Hippocampal formation (tissue), 2 donors: ENCODE results near the gene LDHA.
"Not testable (repeated sequence)": the region's sequence is repeated elsewhere in the genome, so short reads cannot be mapped to it uniquely, and the experiment has no call there.

ENCODE experiments used
- DNase-seq, 2 donors: peaks; one replicate each; lab custom pipeline; 2025; lab: John Stamatoyannopoulos, UW

Gene LDHA

DNA sequence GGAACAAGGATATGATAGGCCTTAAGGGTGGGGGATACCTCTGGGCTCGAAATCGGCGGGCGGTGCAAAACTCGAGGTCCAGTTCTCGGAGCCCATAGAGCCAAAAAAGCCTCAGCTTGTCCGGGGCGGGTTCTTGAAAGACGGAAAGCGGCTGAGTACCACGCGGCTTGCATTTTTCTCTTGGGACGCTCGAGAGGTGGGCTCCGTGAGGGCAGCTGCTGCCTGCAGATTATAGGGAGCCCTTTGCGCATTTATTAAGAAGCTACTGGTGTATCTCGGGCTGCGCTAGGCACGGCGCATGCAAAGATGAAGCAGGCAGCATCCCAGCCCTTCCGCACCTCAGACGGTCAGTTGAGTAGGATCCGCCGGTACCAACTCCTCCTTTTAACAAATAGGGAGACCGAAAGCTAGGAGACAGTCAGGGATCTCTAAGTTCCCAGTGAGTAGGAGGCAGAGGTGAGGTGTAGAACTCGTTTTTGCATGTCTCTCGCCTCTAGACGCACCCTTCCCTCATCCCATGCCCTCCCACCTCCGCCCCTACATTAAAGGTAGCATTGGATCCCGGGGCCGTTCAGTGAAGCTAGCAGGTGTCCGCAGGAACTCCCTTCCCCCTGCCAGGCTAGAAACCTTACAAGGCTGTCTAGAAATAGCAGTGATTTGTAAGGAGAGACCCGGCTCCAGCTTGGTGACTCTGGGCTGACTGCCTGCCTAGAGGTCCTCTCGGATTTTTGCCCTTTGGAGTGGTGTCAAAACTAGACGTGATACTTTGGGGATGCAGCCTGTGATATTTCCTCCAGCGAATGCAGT lies 768 bp downstream of the LDHA start:
- DNase-seq, result peak; percentile 20 to 41

DNA sequence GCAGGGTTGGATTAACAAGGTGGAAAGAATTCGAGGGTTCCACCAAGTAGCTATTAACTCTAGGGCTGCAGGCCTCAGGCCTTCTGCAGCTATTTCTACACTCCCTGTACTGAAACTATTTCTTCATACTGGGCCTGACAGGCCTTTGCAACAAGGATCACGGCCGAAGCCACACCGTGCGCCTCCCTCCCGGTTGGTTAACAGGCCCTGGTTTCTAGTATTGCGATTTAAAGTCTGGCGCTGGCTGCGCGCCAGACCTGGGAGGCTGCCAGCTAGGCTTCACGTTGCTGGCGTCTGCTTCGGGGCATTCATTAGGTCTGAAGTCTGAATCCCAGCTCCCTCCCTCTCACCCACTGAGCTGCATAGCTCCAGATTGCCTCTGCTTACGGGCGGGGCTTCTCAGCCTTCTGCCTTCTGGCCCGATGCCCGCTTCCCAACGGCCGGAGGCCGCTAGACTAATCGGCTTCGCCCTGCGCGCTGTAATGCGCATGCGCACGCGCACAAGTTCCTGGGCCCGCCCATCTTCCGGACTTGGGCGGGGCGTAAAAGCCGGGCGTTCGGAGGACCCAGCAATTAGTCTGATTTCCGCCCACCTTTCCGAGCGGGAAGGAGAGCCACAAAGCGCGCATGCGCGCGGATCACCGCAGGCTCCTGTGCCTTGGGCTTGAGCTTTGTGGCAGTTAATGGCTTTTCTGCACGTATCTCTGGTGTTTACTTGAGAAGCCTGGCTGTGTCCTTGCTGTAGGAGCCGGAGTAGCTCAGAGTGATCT lies 1.6 kb downstream of the LDHA start:
- DNase-seq, result peak; percentile 93 to 95

DNA sequence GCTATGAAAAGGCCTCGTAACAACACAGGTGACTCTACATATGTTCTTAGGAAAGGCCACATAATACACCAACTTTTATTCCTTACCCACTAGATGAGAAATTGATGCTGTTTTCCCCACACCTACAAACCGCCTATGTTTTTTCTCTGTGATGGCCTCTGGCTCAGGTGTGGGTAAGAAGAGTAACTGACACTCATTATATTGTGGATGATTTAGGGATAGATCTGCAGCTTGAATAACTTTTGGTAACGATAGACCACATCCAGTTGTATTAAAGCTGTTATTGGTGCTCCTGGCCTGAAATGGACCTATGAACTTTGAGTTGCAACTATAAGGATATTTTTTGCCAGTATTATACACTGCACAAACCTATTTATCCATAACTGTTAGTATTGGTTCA lies 3.6 kb downstream of the LDHA start:
- no peak for DNase-seq

DNA sequence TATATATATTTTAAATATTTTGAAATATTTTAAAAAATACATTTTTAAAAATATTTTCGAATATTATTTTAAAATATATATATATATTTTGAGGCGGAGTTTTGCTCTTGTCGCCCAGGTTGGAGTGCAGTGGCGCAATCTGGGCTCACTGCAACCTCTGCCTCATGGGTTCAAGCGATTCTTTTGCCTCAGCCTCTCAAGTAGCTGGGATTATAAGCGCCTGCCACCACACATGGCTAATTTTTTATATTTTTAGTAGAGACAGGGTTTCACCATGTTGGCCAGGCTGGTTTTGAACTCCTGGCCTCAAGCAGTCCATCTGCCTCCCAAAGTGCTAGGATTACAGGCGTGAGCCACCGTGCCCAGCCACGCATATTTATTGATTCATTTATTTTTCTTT lies 6.7 kb downstream of the LDHA start:
- not testable (repeated sequence) for DNase-seq

DNA sequence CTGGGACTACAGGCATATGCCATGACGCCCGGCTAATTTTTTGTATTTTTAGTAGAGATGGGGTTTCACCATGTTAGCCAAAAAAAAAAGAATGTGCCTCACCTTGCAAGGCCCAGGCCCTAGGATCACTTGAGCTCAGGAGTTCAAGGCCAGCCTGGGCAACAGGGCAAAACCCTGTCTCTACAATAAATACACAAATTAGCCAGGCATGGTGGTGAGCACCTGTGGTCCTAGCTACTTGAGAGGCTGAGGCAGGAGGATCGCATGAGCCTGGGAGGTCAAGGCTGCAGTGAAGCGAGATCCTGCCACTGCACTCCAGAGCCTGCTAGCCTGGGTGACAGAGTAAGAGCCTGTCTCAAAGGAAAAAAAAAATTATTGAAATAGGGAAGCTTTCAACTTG lies 9.7 kb downstream of the LDHA start:
- DNase-seq, result no peak

DNA sequence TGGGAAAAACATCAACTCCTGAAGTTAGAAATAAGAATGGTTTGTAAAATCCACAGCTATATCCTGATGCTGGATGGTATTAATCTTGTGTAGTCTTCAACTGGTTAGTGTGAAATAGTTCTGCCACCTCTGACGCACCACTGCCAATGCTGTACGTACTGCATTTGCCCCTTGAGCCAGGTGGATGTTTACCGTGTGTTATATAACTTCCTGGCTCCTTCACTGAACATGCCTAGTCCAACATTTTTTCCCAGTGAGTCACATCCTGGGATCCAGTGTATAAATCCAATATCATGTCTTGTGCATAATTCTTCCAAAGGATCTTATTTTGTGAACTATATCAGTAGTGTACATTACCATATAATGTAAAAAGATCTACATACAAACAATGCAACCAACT lies 13.0 kb downstream of the LDHA start:
- not testable (repeated sequence) for DNase-seq

DNA sequence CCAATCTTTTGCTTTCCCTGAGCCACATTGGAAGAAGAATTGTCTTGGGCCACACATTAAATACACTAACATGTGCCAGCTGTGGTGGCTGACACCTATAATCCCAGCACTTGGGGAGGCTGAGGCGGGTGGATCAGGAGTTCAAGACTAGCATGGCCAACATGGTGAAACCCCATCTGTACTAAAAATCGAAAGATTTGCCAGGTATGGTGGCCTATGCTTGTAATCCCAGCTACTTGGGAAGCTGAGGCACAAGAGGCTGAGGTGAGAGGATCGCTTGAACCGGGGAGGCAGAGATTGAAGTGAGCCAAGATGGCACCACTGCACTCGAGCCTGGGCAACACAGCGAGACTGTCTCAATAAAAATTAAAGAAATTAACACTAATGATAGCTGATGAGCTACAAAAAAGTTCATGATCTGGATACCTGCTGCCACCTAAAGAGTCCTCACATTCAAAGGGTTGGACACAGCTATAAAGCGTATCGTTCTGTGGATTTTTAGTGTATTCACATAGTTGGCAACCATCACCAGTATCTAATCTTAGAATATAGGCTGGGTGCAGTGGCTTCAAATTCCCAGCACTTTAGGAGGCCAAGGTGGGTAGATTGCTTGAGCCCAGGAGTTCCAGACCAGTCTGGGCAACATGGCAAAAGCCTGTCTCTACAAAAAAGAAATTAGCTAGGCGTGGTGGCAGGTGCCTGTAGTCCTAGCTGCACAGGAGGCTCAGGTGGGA lies 14.4 kb downstream of the LDHA start:
- DNase-seq, result no peak

DNA sequence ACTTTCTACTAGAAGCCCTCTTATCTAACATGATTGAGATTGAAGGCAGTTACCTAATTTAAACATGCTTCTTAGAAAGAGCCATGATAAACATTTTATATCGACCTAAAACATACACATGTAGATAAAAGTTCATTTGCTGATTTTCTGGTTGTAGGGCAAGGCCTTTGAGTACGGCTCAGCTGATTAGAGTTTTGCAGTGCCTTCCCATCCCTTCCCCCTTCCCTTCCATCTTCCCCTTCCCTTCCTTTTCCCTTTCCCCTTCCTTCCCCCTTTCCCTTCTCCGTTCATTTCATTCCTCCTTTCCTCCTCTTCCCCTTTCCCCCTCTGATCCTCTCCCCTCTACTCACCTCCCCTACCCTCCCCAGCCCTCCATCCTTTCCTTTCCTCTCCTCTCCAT lies 22.1 kb downstream of the LDHA start:
- no peak for DNase-seq

DNA sequence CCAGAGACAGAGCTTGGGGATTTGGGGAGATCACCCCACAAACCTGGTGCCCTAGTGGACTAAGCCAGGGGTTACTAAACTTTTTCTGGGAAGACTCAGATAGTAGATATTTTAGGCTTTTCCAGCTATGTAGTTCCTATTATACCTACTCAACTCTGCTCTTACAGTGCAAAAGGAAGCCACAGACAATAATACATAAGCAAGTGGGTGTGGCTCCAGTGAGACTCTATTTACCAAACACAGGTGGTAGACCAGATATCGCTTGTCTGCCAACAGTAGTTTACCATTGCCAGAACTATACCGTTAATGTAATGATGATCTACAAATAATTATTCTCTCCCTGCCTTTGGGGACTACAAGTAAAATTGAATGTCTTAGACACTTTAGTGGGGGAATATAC lies 24.7 kb downstream of the LDHA start:
- DNase-seq, result no peak

DNA sequence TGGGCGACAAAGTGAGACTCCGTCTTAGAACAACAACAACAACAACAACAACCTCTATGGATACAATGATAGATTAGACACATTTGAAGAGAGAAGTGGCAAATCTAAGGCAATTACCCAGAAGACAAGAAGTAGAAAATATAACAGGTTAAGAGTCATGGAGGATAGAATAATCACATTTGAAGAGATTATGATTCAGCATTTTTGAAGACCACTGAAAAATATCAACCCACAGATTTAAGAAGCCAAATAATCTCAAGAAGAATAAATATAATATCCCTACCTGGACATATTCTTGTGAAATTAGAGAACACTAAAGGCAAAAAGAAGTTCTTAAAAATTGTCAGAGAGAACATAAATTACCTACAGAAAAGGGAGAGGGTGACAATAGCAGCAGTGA lies 25.7 kb downstream of the LDHA start:
- DNase-seq, result no peak

DNA sequence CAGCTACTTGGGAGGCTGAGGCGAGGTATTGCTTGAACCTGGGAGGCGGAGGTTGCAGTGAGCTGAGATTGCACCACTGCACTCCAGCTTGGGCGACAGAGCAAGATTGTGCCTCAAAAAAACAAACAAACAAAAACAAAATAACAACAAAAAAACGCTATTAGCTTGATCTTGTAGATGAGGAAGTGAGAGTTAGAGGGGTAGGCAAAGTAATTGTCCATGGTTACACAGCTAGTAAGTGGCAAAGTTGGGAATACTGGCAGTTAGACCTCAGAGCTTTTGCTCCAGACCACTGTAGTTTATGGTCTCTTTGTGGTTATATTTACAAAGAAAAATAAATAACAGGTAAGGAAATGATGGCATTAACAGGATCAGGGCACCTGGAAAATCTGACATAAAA lies 32.9 kb downstream of the LDHA start:
- no peak for DNase-seq

DNA sequence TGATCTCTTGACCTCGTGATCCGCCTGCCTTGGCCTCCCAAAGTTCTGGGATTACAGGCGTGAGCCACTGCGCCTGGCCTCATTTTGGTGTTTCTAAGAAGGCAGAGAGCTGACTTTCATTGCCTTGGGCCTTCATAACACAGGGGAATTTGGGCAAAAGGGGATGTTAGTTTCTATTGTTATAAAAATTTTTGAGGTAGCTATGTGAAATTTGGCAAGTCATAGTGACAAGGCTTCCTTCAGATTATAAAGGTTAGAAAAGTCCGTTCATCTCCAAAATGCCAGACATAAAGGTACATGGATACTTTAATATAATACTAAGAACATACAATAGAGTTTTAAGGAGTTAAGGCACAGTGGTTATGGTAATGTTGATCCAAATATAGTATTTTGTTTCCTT lies 35.0 kb downstream of the LDHA start:
- DNase-seq, result no peak

DNA sequence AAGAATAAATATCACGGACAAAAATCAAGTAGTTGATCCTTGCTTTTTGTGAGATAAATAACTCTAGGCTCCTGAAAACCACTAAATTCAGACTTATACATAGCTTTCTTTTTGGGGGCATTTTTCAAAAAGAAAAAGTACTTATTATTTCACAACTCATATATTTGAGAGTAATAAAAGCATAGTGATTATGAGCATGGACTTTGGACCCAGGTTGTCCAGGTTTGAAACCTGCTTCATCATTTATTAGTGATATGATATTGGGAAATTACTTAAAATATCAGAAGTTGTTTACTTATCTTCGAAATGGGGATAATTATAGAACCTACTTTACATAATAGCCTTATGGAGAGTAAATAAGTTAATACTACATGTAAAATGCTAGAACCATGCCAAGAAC lies 44.3 kb downstream of the LDHA start:
- no peak for DNase-seq

DNA sequence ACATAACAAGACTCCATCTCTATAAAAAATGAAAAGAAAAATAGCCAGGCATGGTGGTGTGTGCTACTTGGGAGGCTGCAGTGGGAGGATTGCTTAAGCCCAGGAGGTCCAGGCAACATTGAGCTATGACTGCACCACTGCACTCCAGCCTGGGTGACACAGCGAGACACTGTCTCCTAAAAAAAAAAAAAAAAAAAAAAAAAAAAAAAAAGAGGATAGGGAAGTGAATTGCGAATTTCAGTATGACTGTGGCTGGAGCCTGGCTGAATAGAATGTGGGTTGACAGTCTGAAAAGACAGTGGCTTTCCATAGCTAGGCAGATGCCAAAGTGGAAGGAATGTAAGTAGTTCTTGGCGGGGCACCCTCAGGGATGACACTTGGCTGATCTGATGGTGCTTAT lies 54.9 kb downstream of the LDHA start:
- no peak for DNase-seq

DNA sequence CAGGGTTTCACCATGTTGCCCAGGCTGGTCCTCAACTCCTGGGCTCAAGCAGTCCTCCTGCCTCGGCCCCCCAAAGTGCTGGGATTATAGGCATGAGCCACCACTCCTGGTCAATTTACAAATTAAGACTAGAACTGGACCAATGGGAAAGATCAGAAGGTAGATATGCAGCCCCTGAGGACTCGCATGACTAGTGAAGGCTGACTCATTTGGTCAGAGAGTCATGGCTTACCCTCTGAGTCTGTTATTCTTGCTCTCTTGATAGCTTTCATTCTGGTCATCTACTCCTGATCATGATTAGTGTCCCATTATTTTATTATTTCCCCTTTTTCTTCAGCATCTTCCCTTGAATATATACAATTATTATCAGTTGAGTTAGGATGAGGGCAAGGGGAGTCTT lies 58.6 kb downstream of the LDHA start:
- no peak for DNase-seq

DNA sequence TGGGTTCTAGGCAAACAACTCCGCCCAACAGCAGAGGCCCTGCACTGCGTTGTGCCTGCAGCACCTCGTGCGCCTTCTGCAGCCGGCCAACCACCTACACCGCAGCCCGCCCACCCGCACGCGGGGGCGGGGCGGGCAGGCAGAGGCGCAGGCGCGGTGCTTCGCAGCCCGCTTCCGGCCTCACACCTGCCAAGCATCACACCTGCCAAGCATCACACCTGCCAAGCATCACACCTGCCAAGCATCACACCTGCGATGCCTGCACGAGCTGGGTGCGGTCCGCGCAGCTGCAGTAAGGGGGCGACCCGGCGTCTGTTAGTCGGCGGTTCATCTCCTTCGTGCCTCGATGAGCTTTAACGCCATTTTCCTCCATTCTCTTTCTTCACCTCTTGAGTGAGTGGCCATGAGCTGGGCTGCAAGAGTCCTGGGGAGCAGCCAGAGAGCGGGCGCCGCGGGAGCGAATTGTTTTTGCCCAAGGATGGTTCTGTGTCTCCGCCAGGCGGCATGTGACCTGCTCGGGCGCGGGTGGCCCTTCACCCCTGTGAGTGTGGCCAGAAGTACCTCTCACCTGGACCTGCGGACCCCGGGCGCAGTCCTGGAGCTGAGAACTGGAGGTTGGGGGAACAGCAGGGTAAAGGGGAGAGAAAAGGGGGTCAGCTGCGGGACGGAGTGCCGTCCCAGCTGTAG lies 61.5 kb downstream of the LDHA start, which contains the start of gene LDHAL6A:
Gene LDHAL6A, plus strand, starts transcription at position 171 of the 687 bp plus-strand sequence. CDS start 825 bp downstream, outside the sequence.
- DNase-seq, result no peak

DNA sequence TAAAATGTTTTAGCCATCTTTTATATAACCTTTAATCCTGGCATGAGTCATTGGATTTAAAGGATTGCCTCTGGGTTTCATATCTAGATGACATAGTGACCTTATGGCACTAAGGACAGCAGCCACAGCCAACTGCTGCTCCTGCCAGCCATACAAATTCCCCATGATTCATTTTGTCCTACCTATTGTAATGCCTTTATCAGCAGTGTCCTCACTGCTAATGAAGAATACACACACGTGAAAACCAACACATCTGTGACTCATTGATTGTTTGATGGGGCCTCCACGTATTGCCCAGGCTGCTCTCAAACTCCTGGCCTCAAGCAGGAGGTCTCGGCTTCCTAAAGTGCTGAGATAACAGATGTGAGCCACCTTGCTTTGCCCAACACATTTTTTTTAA lies 63.1 kb downstream of the LDHA start:
- no peak for DNase-seq
